Activated CD8-positive, alpha-beta memory T cell treated with anti-CD3 and anti-CD28 coated beads for 4 hours (primary cell): ENCODE results near the gene ADAM12.

Source experiments
- DNase-seq, 2 donors: peaks; one replicate each; pipeline ENCODE4 v3.0.0-alpha.2; 2020; ENCODE audit warnings: low read depth in 2 of 2

ADAM12 gene

GRCh38 chr10:126314863-126315493, 73.3 kb downstream of the ADAM12 start:
- no peak for DNase-seq

- no peak for DNase-seq
Observed at GRCh38 chr10:126312167-126312566, 76.1 kb downstream of the ADAM12 start.

- no peak for DNase-seq
Observed at GRCh38 chr10:126309228-126309883, 78.9 kb downstream of the ADAM12 start.

- DNase-seq: no peak
Observed at GRCh38 chr10:126302826-126303665, 85.2 kb downstream of the ADAM12 start.

- DNase-seq: no peak
Observed at GRCh38 chr10:126302476-126302756, 85.9 kb downstream of the ADAM12 start.

GRCh38 chr10:126301701-126302475, 86.4 kb downstream of the ADAM12 start:
- no peak for DNase-seq

- no peak for DNase-seq
Observed at GRCh38 chr10:126294451-126294850, 93.8 kb downstream of the ADAM12 start.

- no peak for DNase-seq
Observed at GRCh38 chr10:126290232-126290631, 98.0 kb downstream of the ADAM12 start.

GRCh38 chr10:126288547-126289493, 99.5 kb downstream of the ADAM12 start:
- DNase-seq: no peak

GRCh38 chr10:126286256-126286780, 102.0 kb downstream of the ADAM12 start:
- no peak for DNase-seq

GRCh38 chr10:126283307-126283706, 105.0 kb downstream of the ADAM12 start:
- no peak for DNase-seq

- no peak for DNase-seq
Observed at GRCh38 chr10:126278851-126279250, 109.4 kb downstream of the ADAM12 start.

- DNase-seq: no peak
Observed at GRCh38 chr10:126277181-126277580, 111.1 kb downstream of the ADAM12 start.

- no peak for DNase-seq
Observed at GRCh38 chr10:126272526-126272925, 115.8 kb downstream of the ADAM12 start.

GRCh38 chr10:126270111-126270510, 118.2 kb downstream of the ADAM12 start:
- no peak for DNase-seq

GRCh38 chr10:126268013-126268920, 120.0 kb downstream of the ADAM12 start:
- no peak for DNase-seq

GRCh38 chr10:126264102-126265018, 123.9 kb downstream of the ADAM12 start:
- no peak for DNase-seq

GRCh38 chr10:126263006-126263676, 125.1 kb downstream of the ADAM12 start:
- DNase-seq: no peak
